HG02884 (cell line): ENCODE results near the gene MAB21L2.
"Not testable (repeated sequence)": the region's sequence is repeated elsewhere in the genome, so short reads cannot be mapped to it uniquely, and the experiment has no call there.

ENCODE experiments used
- ATAC-seq: cut with Tn5 transposase; IDR thresholded peaks from one replicate; pipeline ENCODE4 v1.9.1; 2021; ENCODE audit warnings: mild to moderate bottlenecking, moderate library complexity; ENCODE audit not compliant: unreplicated experiment

The MAB21L2 gene

DNA sequence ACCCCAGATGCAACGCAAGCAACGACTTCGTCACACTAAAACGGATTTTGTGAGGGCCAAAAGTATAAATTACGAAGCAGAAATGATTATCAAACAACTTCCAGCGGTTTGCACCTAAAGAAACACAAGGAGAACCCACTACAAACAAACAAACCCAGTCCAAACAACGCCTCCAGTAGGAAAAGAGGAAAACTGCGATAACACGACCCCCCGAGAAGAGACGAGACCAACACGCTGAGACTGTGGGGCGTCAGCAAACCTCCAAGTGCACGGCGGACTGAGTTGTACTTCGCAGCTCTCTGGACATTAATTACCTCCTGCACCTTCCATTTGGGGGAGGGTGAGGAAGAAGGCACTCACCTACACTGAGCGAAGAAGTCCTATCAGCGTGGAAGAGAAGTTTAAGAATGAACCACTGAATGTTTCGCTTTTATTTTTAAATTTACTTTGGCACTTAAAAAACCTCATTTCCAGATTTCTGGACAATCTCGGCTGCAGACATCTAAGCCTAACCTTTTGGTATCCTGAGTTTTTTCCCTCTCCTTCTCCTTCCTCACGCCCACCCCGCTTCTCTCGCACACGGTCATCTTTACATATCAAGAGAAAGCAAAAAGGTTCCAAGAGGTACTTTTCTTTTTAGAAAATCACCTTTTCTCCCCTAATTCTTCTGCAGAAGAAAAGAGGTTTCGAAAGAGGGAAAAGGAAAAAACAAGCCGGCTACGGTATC, at the start of gene MAB21L2:
Gene MAB21L2, plus strand, starts transcription at position 6 of the 727 bp plus-strand sequence. CDS start 879 bp downstream, outside the sequence.
- ATAC-seq = no peak

DNA sequence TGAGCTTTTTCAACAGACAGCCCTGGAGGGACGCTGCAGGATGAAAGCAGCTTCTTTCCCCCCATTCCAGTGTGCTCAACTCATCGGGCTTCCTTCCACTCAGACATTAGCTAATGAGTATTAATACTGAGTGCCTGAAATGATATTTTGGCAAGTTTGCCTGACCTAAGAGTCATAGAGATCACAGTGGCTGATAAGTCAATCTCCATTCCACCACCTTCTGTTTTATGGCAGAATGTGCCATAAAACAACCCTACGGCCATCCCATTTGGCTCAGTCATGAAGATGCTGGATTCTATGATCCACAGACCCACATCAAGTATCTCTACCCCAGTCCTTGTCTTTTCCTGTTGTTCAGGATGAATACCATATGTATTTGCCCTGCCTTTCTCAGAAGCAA, 48.3 kb upstream of the MAB21L2 start:
- ATAC-seq = no peak

- ATAC-seq = no peak
These were observed 47.1 kb upstream of the MAB21L2 start for GRCh38 chr4:150534818-150535217.

DNA sequence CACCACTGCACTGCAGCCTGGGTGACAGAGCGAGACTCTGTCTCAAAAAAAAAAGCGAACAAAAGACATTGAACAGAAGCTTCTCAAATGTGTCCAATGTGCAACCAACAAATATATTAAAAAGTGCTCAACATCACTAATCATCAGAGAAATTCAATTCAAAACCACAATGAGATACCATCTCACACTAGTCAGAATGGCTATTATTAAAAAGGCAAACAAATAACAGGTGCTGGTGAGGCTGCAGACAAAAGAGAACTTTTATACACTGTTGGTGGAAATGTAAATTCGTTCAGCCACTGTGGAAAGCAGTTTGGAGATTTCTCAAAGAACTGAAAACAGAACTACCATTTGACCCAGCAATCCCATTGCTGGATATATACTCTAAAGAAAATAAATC, 44.0 kb upstream of the MAB21L2 start:
- not testable (repeated sequence) for ATAC-seq

DNA sequence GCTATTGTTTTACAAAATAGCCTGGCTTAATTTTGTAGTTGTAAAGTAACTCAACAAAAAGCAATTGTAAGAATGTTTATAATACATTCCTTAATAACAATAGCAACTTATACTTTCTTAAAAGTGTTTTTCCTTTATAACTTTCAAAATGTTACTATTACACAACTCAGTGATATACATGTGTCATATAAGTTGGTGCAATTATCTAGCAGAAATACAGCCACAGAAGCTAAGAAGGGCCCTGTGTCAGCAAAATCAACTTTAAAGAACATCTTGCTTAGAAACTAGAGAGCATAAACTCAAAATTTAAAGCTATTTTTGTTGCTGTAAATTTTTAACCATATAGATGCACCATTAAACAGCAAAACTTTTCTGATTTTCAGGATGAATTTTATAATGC, 41.4 kb upstream of the MAB21L2 start:
- ATAC-seq = no peak

DNA sequence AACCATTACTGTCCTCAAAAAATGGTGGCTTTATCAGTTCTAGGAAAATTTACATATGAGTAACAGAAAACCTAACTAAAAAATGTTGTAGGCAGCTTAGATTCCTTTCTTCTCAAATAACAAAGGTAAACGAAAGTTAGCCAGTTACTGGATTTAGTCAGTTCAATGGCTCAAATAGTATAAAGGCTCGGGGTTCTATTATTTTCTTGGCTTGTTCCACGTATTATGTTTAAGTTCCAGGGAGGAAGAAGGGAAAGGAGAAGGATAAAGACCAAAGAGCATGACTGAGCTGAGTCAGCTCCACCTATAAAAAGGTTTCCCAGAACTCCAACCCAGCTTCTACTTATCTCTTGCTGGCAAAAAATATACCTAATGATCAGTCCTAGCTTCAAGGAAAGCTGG, 41.0 kb upstream of the MAB21L2 start:
- no peak for ATAC-seq

DNA sequence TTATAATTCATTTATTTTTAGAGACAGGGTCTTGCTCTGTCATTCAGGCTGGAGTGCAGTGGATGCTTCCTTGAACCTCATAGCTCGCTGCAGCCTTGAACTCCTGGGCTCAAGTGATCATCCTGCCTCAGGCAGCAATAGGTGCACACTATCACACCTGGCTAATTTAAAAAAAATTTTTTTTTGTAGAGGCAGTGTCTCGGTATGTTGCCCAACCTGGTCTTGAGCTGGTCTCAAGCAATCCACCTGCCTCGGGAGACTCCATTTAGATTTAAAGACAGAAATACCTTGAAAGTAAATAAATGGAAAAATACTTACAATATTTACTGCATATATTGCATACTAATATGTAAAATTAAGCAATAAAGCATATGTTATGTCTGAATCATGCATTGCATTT, 40.3 kb upstream of the MAB21L2 start:
- no peak for ATAC-seq

GRCh38 chr4:150543042-150543441, 38.9 kb upstream of the MAB21L2 start:
- ATAC-seq = no peak

- no peak for ATAC-seq
These were observed 35.7 kb upstream of the MAB21L2 start for GRCh38 chr4:150546286-150546685.

DNA sequence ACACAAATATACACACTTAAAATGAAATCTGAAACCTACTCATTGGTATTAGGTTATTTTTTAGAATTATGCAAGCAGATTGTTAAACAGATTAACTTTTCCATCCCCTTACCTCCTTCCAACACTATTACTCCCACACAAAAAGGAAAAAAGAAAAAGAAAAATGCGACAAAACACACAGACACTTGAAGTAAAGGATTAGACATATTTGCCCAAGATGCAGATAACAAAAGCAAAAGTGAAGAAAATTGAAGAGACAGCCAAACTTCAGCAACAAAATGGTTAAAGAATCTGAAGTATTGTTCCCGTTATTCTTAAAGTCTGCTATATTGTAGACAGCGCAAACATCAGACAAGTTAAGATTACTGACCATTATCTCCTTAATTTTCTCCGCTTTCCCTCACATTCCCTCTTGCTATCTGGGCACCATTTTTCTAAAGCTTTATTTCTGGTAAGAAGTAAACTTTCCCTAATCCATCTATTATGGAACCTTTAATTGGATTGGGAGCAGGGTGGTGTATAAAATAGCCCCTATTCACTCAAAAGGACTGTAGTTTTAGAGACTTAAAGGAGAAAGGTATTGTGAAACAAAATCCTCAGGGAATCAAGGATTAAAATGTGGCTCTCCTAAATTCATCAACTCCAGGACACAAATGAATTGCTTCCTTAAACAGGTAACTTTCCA, 34.7 kb upstream of the MAB21L2 start:
- no peak for ATAC-seq

DNA sequence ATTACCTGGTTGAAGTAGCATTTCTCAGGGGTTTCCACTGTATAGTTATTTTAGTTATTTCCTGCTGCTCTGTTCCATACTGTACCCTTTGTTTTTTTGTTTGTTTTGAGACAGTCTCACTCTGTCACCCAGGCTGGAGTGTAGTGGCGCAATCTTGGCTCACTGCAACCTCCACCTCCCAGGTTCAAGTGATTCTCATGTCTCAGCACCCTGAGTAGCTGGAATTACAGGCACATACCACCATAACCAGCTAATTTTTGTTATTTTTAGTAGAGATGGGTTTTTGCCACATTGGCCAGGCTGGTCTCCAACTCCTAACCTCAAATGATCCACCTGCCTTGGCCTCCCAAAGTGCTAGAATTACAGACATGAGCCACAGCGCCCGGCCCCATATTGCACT, 24.1 kb upstream of the MAB21L2 start:
- not testable (repeated sequence) for ATAC-seq

GRCh38 chr4:150561143-150561737, 20.7 kb upstream of the MAB21L2 start:
- no peak for ATAC-seq

- ATAC-seq = no peak
These were observed 19.7 kb upstream of the MAB21L2 start for GRCh38 chr4:150562250-150562649.

GRCh38 chr4:150562751-150563150, 19.2 kb upstream of the MAB21L2 start:
- no peak for ATAC-seq

DNA sequence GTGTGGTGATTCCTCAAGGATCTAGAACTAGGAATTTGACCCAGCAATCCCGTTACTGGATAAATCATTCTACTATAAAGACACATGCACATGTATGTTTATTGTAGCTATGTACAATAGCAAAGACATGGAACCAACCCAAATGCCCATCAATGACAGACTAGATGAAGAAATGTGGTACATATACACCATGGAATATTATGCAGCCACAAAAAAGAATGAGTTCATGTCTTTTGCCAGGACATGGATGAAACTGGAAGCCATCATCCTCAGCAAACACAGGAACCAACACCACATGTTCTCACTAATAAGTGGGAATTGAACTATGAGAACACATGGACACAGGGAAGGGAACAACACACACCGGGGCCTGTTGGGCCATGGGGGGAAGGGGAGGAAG, 17.0 kb upstream of the MAB21L2 start:
- not testable (repeated sequence) for ATAC-seq

- no peak for ATAC-seq
These were observed 14.9 kb upstream of the MAB21L2 start for GRCh38 chr4:150567070-150567469.

DNA sequence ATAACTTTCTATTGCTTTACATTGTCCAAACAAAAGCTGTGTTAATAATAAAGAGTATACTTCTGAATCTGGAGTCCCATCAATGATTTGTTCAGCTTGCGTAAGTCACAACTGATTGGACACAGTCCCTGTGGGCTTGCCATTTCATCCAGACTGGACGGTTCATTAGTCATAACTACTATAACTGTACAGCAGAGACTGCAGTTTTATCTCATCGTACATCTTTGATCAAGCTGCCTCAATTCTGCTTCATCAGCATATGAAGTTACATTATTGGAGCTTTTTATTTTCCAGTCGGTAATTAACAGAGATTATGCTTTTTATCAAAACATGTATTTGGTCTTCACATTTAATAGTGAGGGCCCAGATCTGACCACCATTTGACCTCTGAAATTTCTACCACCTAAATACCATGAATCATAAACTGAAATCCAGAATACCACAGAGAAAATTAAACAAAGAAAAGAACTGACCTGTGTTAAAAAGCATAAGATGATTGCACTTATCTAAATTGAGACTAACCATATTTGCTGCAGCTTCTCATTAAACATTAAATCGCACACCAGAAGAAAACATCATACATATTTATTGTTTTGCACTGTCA, 12.5 kb upstream of the MAB21L2 start:
- no peak for ATAC-seq

- ATAC-seq = no peak
These were observed 11.9 kb upstream of the MAB21L2 start for GRCh38 chr4:150569998-150570535.

DNA sequence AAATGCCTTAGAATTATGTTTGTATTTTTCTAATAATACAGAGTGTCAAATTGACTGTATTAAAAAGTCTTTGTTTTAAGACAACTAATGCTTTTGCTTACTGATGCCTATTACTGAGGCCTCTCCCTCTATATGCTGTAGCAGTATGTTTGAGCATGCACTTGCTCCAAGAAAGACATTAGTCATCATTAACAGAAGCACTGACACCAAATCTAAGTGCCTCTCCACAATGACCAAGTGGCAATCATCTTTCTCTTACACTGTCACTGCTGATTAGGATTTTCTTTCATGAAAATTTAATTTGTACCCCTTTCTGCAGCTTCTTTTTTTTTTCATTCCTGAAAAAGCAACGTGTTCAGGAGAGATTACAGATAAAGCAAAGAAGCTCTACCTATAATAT, 11.1 kb upstream of the MAB21L2 start:
- ATAC-seq = no peak

- no peak for ATAC-seq
These were observed 9.0 kb upstream of the MAB21L2 start for GRCh38 chr4:150572704-150573504.

DNA sequence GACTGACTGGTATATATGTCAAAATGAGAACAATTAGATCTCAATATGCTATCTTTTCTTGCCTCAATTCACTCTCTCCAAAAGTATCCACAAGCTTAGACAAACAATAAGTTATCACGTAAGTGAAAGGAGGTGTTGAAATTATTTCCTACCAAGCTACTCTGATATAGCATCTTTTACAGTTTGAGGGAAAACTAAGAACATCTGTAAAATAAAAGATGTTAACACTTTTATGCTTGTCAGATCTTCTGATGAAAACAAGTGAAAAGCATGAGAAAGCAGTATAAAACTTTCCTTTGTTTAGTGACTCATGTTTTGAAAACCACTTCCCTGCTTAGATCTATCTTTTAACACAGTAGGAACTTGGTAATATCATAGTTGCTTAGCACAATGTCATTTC, 8.4 kb upstream of the MAB21L2 start:
- ATAC-seq = no peak
